Stimulated activated naive CD8-positive, alpha-beta T cell treated with anti-CD3 and anti-CD28 coated beads, Interleukin-15, Interleukin-2, amounts not matched to agents 100 U/mL and 50 U/mL, for 24 hours (primary cell): ENCODE data around the gene PMM1.

Experiments
- ATAC-seq: fragments of 150-1000 bp; cut with Tn5 transposase; one replicate; pipeline ENCODE4 v1.10.0; 2021
- DNase-seq: peaks from one replicate; pipeline ENCODE4 v3.0.0; 2021

PMM1 gene

GRCh38 chr22:41537203-41537602 is 52.4 kb downstream of the PMM1 start:
- ATAC-seq (no peak), DNase-seq (no peak)

- DNase-seq (no peak), ATAC-seq (no peak)
Measured at GRCh38 chr22:41535244-41535643, 54.4 kb downstream of the PMM1 start.

- DNase-seq: no peak
- no peak for ATAC-seq
Measured at GRCh38 chr22:41534219-41534618, 55.4 kb downstream of the PMM1 start.

GRCh38 chr22:41532908-41533825 is 56.5 kb downstream of the PMM1 start:
- peak; percentile 76 for ATAC-seq
- peak; percentile 79 for DNase-seq

GRCh38 chr22:41531715-41532477 is 57.7 kb downstream of the PMM1 start:
- ATAC-seq (no peak), DNase-seq (no peak)

- ATAC-seq (no peak), DNase-seq (no peak)
Measured at GRCh38 chr22:41530890-41531714, 58.5 kb downstream of the PMM1 start.

- no peak for ATAC-seq
- DNase-seq: no peak
Measured at GRCh38 chr22:41528938-41529561, 60.6 kb downstream of the PMM1 start.

GRCh38 chr22:41528132-41528766 is 61.4 kb downstream of the PMM1 start:
- no peak for DNase-seq
- no peak for ATAC-seq
